Upper lobe of left lung (tissue), 6 donors: Measurements from ENCODE around the gene CCDC40. TPM values are rescaled to one million over a fixed set of nuclear protein-coding genes. Genes with fewer than 3 reads are reported as not detected.

ENCODE experiments used
- ATAC-seq, 2 donors: fragments of 200-7000 bp; cut with Tn5 transposase; one replicate each; pipeline ENCODE4 v1.9.1; 2022; ENCODE audit warnings: mild to moderate bottlenecking in 2 of 2, moderate library complexity in 2 of 2; ENCODE audit not compliant: low FRiP score in 2 of 2
- DNase-seq, 2 donors: peaks; one replicate each; pipeline ENCODE4 v3.0.0-alpha.2; 2019 to 2020
- H3K27ac ChIP-seq, 4 donors: fragments of 200-600 bp; sonication (generic); one replicate each; pipeline ENCODE4 v1.5.1; 2016 to 2019
- H3K27me3 ChIP-seq, 4 donors: fragments of 200-600 bp; sonication (generic); one replicate each; pipeline ENCODE4 v1.5.1; 2017 to 2019
- H3K36me3 ChIP-seq, 4 donors: fragments of 200-600 bp; sonication (generic); one replicate each; pipeline ENCODE4 v1.5.1; 2016 to 2019
- H3K4me1 ChIP-seq, 4 donors: fragments of 200-600 bp; sonication (generic); one replicate each; pipeline ENCODE4 v1.5.1; 2018 to 2019
- H3K4me3 ChIP-seq, 4 donors: fragments of 200-600 bp; sonication (generic); one replicate each; pipeline ENCODE4 v1.5.1; 2017 to 2019; ENCODE audit warnings: mild to moderate bottlenecking in 2 of 4, moderate library complexity in 1 of 4
- H3K9me3 ChIP-seq, 4 donors: fragments of 200-600 bp; sonication (generic); one replicate each; pipeline ENCODE4 v1.5.1; 2018 to 2019
- EP300 ChIP-seq, 4 donors: sonication (generic); formaldehyde crosslinking; IDR thresholded peaks; one replicate each; pipeline ENCODE4 v1.5.1; 2017; ENCODE audit warnings: antibody characterized with exemption in 4 of 4, control low read depth in 2 of 4
- POLR2A ChIP-seq, 4 donors: fragments of 450-650 bp; IDR thresholded peaks; one replicate each; pipeline ENCODE4 v1.5.1; 2016 to 2017; ENCODE audit warnings: antibody characterized with exemption in 4 of 4, mild to moderate bottlenecking in 2 of 4
- POLR2AphosphoS5 ChIP-seq, 2 donors: sonication (generic); formaldehyde crosslinking; IDR thresholded peaks; one replicate each; pipeline ENCODE4 v1.5.1; 2017; ENCODE audit warnings: antibody characterized with exemption in 2 of 2
- WGBS, 2 donors: methylation state at CpG; one replicate each; pipeline ENCODE4 v1.1.5; 2017 to 2018; 5-methylcytosine and 5-hydroxymethylcytosine counted together
- total RNA-seq, 6 donors: library from RNA; depleted of rRNA in 4 of 6; stranded (reverse); fragments of >200 nt in 4 of 6; gene quantifications; one replicate each; pipeline versions ENCODE4 v1.1.0 to v1.2.1, GENCODE V29; 2016 to 2021
- TF ChIP-seq, protein P1 (sequence below), 6 experiments: fragments of 450-650 bp in 4 of 6; fragments of 200-600 bp in 2 of 6; sonication (generic) in 2 of 6; IDR thresholded peaks; one replicate each; pipeline ENCODE4 v1.5.1; 2016 to 2019; ENCODE audit warnings: antibody characterized with exemption in 6 of 6
- donor health status: DM: no; HTN: no; CAD: no; lungs with moderate emphysema.
- donor health status: DM: no; HTN: yes; CAD: no; lungs with severe emphysema.

CCDC40 gene
- total RNA-seq, 6 donors from 2014 or later = 4.1 to 96.4 (median 24.2) TPM

- no peaks in the 10 kb centered on the region for H3K27me3 ChIP-seq
- peak in 1 of 2 donors; percentile 56 for DNase-seq
- H3K4me1 ChIP-seq = no peaks in the 10 kb centered on the region
- H3K27ac ChIP-seq = no peak overlapping the region
- WGBS, 2 donors = 83 to 94% methylated on average over 8 to 11 of the region's 11 CpGs
- ATAC-seq = no peak
- TF ChIP-seq POLR2A (IDR thresholded peaks at IDR 0.05) (no peak), POLR2AphosphoS5 (IDR thresholded peaks at IDR 0.05) (no peak), EP300 (IDR thresholded peaks at IDR 0.05) (no peak)
- TF ChIP-seq, protein P1, sequence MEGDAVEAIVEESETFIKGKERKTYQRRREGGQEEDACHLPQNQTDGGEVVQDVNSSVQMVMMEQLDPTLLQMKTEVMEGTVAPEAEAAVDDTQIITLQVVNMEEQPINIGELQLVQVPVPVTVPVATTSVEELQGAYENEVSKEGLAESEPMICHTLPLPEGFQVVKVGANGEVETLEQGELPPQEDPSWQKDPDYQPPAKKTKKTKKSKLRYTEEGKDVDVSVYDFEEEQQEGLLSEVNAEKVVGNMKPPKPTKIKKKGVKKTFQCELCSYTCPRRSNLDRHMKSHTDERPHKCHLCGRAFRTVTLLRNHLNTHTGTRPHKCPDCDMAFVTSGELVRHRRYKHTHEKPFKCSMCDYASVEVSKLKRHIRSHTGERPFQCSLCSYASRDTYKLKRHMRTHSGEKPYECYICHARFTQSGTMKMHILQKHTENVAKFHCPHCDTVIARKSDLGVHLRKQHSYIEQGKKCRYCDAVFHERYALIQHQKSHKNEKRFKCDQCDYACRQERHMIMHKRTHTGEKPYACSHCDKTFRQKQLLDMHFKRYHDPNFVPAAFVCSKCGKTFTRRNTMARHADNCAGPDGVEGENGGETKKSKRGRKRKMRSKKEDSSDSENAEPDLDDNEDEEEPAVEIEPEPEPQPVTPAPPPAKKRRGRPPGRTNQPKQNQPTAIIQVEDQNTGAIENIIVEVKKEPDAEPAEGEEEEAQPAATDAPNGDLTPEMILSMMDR (IDR thresholded peaks at IDR 0.05) = no peak
- H3K9me3 ChIP-seq = no peaks in the 10 kb centered on the region
- H3K4me3 ChIP-seq = no peak overlapping the region
- peaks cover 0 to 9% (median 3%) of the 10 kb centered on the region in 4 donors for H3K36me3 ChIP-seq
Observed at GRCh38 chr17:80047176-80047575, 10.7 kb downstream of the CCDC40 start.

GRCh38 chr17:80049986-80050385 is 13.5 kb downstream of the CCDC40 start:
- H3K9me3 ChIP-seq = no peaks in the 10 kb centered on the region
- H3K4me1 ChIP-seq = peaks cover 0 to 5% (median 0%) of the 10 kb centered on the region in 4 donors
- no peak overlapping the region for H3K4me3 ChIP-seq
- no peak overlapping the region for H3K27ac ChIP-seq
- peaks cover 0 to 9% (median 3%) of the 10 kb centered on the region in 4 donors for H3K36me3 ChIP-seq
- ATAC-seq (no peak), DNase-seq (peak in 1 of 2 donors; percentile 64)
- TF ChIP-seq EP300 (IDR thresholded peaks at IDR 0.05) (no peak), POLR2A (IDR thresholded peaks at IDR 0.05) (no peak), POLR2AphosphoS5 (IDR thresholded peaks at IDR 0.05) (no peak)
- TF ChIP-seq, protein P1 (IDR thresholded peaks at IDR 0.05) = no peak
- H3K27me3 ChIP-seq = no peaks in the 10 kb centered on the region
- WGBS, 2 donors = 92 to 100% methylated on average over 8 to 21 of the region's 21 CpGs

GRCh38 chr17:80050706-80051105 is 14.3 kb downstream of the CCDC40 start:
- no peak for ATAC-seq
- Histone ChIP-seq H3K36me3 (peaks cover 0 to 9% (median 3%) of the 10 kb centered on the region in 4 donors), H3K4me3 (no peak overlapping the region), H3K4me1 (peaks cover 0 to 5% (median 0%) of the 10 kb centered on the region in 4 donors), H3K9me3 (no peaks in the 10 kb centered on the region), H3K27me3 (no peaks in the 10 kb centered on the region), H3K27ac (no peak overlapping the region)
- no peak for TF ChIP-seq EP300 (IDR thresholded peaks at IDR 0.05)
- no peak for TF ChIP-seq POLR2A (IDR thresholded peaks at IDR 0.05)
- TF ChIP-seq, protein P1 (IDR thresholded peaks at IDR 0.05) = no peak
- TF ChIP-seq POLR2AphosphoS5 (IDR thresholded peaks at IDR 0.05) = no peak
- peak in 1 of 2 donors; percentile 49 for DNase-seq
- WGBS, 2 donors = 86 to 94% methylated on average over 16 of the region's 16 CpGs

DNA sequence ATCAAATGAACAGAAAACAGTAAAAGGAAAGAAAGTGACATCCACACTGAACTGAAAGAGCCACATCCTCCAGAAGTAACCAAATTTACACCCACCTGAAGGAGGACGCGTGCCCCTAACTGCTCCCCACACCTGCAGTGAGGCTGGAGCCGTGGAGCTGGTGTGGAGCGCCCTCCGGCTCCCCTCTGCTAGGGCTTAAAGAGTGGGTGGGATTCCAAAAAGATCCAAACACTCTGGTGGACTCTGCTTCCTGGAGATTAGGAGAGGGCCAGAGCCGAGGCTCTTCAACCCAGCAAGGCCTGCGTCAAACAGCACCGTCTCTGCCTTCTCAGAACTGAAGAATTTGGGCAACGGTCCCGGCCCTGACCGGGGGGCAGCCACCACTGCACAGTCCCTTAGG is 15.2 kb downstream of the CCDC40 start:
- H3K27me3 ChIP-seq = no peaks in the 10 kb centered on the region
- TF ChIP-seq EP300 (IDR thresholded peaks at IDR 0.05) (no peak), POLR2A (IDR thresholded peaks at IDR 0.05) (no peak), POLR2AphosphoS5 (IDR thresholded peaks at IDR 0.05) (no peak)
- TF ChIP-seq, protein P1 (IDR thresholded peaks at IDR 0.05) = no peak
- no peak overlapping the region for H3K4me3 ChIP-seq
- H3K9me3 ChIP-seq = no peaks in the 10 kb centered on the region
- 92 to 96% methylated on average over 6 to 8 of the region's 11 CpGs for WGBS, 2 donors
- ATAC-seq (no peak), DNase-seq (no peak)
- H3K36me3 ChIP-seq = peaks cover 0 to 9% (median 3%) of the 10 kb centered on the region in 4 donors
- no peak overlapping the region for H3K27ac ChIP-seq
- peaks cover 0 to 5% (median 0%) of the 10 kb centered on the region in 4 donors for H3K4me1 ChIP-seq

DNA sequence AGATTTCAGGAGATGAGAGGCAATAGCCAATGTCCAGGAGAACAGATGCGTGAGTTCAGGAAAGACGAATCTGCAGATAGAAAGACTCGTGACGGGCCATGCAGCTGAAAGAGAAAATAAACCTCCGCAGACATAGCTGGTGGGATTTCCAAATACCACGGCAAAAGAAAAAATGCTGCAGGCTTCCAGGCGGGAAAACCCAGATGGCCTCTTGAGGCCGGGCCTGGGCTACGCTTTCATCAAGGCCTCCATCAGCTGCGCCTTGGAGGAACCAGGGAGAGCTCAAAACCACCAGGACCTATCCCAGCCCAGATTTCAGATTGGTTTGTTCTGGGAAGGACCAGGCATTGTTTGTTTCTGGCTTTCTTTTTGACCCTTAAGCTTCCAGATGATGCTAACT is 16.7 kb downstream of the CCDC40 start:
- Histone ChIP-seq H3K27me3 (no peaks in the 10 kb centered on the region), H3K4me3 (no peak overlapping the region), H3K27ac (no peak overlapping the region), H3K36me3 (peaks cover 0 to 9% (median 3%) of the 10 kb centered on the region in 4 donors), H3K4me1 (peaks cover 0 to 5% (median 0%) of the 10 kb centered on the region in 4 donors), H3K9me3 (no peaks in the 10 kb centered on the region)
- 94 to 98% methylated on average over 10 of the region's 10 CpGs for WGBS, 2 donors
- no peak for ATAC-seq
- TF ChIP-seq POLR2A (IDR thresholded peaks at IDR 0.05) = no peak
- TF ChIP-seq EP300 (IDR thresholded peaks at IDR 0.05) = no peak
- TF ChIP-seq, protein P1 (IDR thresholded peaks at IDR 0.05) = no peak
- DNase-seq = no peak
